Suprapubic skin (tissue), 4 donors: ENCODE data around the gene C1orf94. TPM values are rescaled to one million over a fixed set of nuclear protein-coding genes. Genes with fewer than 3 reads are reported as not detected.

Source experiments
- DNase-seq, 2 donors: peaks; one replicate each; pipeline ENCODE4 v3.0.0-alpha.2; 2019; ENCODE audit warnings: low spot score in 2 of 2
- H3K27ac ChIP-seq: fragments of 200-600 bp; sonication (generic); one replicate; pipeline ENCODE4 v1.5.1; 2019
- H3K27me3 ChIP-seq: fragments of 200-600 bp; sonication (generic); one replicate; pipeline ENCODE4 v1.5.1; 2019
- H3K36me3 ChIP-seq: fragments of 200-600 bp; sonication (generic); one replicate; pipeline ENCODE4 v1.5.1; 2019
- H3K4me1 ChIP-seq: fragments of 200-600 bp; sonication (generic); one replicate; pipeline ENCODE4 v1.5.1; 2019
- H3K4me3 ChIP-seq: fragments of 200-600 bp; sonication (generic); one replicate; pipeline ENCODE4 v1.5.1; 2019; ENCODE audit warnings: mild to moderate bottlenecking
- H3K9me3 ChIP-seq: fragments of 200-600 bp; sonication (generic); one replicate; pipeline ENCODE4 v1.5.1; 2019
- EP300 ChIP-seq: sonication (generic); formaldehyde crosslinking; IDR thresholded peaks from one replicate; pipeline ENCODE4 v1.6.1; 2017; ENCODE audit warnings: antibody characterized with exemption
- POLR2A ChIP-seq, 2 donors: fragments of 450-650 bp; IDR thresholded peaks; one replicate each; pipeline ENCODE4 v1.6.1; 2017; ENCODE audit warnings: antibody characterized with exemption in 2 of 2, mild to moderate bottlenecking in 2 of 2, moderate library complexity in 2 of 2
- POLR2AphosphoS5 ChIP-seq, 3 donors: sonication (generic); formaldehyde crosslinking; IDR thresholded peaks; one replicate each; pipeline ENCODE4 v1.6.1; 2017; ENCODE audit warnings: antibody characterized with exemption in 3 of 3
- WGBS: methylation state at CpG from one replicate; pipeline ENCODE4 v1.1.5; 2018; 5-methylcytosine and 5-hydroxymethylcytosine counted together
- total RNA-seq, 4 donors: library from RNA; depleted of rRNA; stranded (reverse); fragments of >200 nt; gene quantifications; one replicate each; pipeline ENCODE4 v1.1.0, GENCODE V29; 2016
- TF ChIP-seq, protein P1 (sequence below), 2 donors: fragments of 200-600 bp in 1 of 2; fragments of 450-650 bp in 1 of 2; sonication (generic) in 1 of 2; IDR thresholded peaks; one replicate each; pipeline ENCODE4 v1.5.1; 2016 to 2019; ENCODE audit warnings: antibody characterized with exemption in 2 of 2, mild to moderate bottlenecking in 1 of 2, moderate library complexity in 1 of 2

Gene C1orf94
- total RNA-seq, 4 donors from 2014 or later, result not detected

DNA sequence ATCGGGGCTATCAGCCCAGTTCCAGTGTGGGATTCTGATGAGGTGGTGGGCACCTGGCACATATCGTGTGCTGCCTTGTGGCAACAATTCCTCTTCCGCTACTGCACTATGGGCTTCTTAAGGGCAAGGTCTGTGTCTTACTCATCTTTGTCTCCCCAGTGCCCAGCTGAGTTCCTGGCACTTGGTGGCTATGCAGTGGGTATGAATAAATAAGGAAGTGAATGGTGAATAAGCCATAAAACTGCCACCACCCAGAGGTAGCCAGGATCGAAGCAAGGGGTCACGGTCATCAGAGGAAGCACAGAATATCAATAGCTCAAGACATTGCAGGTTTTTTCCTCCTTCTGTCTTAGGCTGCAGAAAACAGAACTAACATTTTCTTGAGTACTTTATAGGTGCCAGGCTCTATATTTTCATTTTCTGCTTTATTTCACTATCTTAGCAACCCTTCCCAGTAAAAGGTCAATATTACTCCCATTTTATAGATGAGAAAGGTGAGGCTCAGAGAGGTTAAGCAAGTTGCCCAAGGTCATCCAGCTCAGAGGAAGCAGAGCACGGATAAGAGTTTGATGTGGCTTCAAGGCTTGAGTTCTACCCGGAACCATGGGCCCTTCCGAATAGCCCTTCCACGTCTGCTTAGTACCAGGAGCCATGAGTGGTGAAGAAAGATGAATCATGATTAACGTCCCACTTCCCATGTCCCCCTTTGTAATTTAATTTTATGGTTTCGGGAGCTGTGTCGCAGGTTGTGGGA lies 10.2 kb downstream of the C1orf94 start:
- H3K4me1 ChIP-seq, result no peaks in the 10 kb centered on the region
- no peak overlapping the region for H3K4me3 ChIP-seq
- 70% methylated on average over 12 of the region's 12 CpGs for WGBS
- H3K36me3 ChIP-seq, result no peaks in the 10 kb centered on the region
- peaks cover 6% of the 10 kb centered on the region for H3K9me3 ChIP-seq
- H3K27ac ChIP-seq, result no peak overlapping the region
- H3K27me3 ChIP-seq, result peaks cover 45% of the 10 kb centered on the region
- DNase-seq, result no peak
- TF ChIP-seq POLR2A (IDR thresholded peaks at IDR 0.05), result no peak
- TF ChIP-seq EP300, result no peak
- no peak for TF ChIP-seq POLR2AphosphoS5 (IDR thresholded peaks at IDR 0.05)
- TF ChIP-seq, protein P1, sequence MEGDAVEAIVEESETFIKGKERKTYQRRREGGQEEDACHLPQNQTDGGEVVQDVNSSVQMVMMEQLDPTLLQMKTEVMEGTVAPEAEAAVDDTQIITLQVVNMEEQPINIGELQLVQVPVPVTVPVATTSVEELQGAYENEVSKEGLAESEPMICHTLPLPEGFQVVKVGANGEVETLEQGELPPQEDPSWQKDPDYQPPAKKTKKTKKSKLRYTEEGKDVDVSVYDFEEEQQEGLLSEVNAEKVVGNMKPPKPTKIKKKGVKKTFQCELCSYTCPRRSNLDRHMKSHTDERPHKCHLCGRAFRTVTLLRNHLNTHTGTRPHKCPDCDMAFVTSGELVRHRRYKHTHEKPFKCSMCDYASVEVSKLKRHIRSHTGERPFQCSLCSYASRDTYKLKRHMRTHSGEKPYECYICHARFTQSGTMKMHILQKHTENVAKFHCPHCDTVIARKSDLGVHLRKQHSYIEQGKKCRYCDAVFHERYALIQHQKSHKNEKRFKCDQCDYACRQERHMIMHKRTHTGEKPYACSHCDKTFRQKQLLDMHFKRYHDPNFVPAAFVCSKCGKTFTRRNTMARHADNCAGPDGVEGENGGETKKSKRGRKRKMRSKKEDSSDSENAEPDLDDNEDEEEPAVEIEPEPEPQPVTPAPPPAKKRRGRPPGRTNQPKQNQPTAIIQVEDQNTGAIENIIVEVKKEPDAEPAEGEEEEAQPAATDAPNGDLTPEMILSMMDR (IDR thresholded peaks at IDR 0.05), result no peak

GRCh38 chr1:34188418-34188817 lies 11.7 kb downstream of the C1orf94 start:
- Histone ChIP-seq H3K36me3 (no peaks in the 10 kb centered on the region), H3K4me3 (no peak overlapping the region), H3K27ac (no peak overlapping the region), H3K27me3 (peaks cover 45% of the 10 kb centered on the region), H3K9me3 (peaks cover 6% of the 10 kb centered on the region), H3K4me1 (no peaks in the 10 kb centered on the region)
- TF ChIP-seq POLR2A (IDR thresholded peaks at IDR 0.05) (no peak), POLR2AphosphoS5 (IDR thresholded peaks at IDR 0.05) (no peak), EP300 (no peak)
- TF ChIP-seq, protein P1 (IDR thresholded peaks at IDR 0.05), result no peak
- 15% methylated on average over 7 of the region's 8 CpGs for WGBS
- DNase-seq, result no peak

DNA sequence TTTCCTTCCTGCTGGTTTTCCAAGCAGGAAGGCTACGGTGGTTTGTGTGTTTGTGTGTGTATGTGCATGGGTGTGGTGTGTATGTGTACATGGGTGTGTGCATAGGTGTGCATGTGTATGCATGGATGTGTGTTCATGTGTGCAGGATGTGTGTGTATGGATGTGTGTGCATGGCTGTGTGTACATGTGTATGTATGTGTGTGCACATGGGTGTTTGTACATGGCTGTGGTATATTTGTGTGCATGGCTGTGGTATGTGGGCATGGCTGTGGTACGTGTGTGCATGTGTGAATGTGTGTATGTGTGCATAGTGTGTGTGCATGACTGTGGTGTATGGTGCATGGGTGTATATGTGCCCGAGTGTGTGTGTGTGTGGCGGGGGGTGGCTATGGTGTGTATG lies 12.3 kb downstream of the C1orf94 start:
- WGBS, result 80% methylated on average over 4 of the region's 4 CpGs
- H3K9me3 ChIP-seq, result peaks cover 6% of the 10 kb centered on the region
- H3K4me1 ChIP-seq, result no peaks in the 10 kb centered on the region
- H3K36me3 ChIP-seq, result no peaks in the 10 kb centered on the region
- no peak for DNase-seq
- H3K27ac ChIP-seq, result no peak overlapping the region
- peaks cover 45% of the 10 kb centered on the region for H3K27me3 ChIP-seq
- H3K4me3 ChIP-seq, result no peak overlapping the region
- TF ChIP-seq, protein P1 (IDR thresholded peaks at IDR 0.05), result no peak
- TF ChIP-seq POLR2AphosphoS5 (IDR thresholded peaks at IDR 0.05), result no peak
- TF ChIP-seq POLR2A (IDR thresholded peaks at IDR 0.05), result no peak
- TF ChIP-seq EP300, result no peak

DNA sequence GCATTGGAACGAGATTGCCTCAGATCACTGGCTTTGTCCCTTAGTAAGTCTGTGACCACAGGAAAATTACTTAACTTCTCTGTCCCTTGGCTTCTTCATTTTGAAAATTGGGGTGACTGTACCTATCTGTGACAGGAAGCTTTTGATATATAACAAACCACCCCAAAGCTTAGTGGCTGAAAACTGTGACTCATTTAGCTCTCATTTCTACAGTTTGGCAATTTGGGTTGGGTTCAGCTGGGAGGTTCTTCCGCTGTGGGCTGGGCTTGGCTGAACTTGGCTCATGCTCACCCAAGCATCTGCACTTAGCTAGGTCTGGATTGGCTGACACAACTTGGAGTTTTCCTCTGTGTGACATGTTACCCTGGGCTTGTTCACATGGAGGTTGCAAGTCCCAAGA lies 14.0 kb downstream of the C1orf94 start:
- Histone ChIP-seq H3K36me3 (no peaks in the 10 kb centered on the region), H3K9me3 (peaks cover 6% of the 10 kb centered on the region), H3K4me3 (no peak overlapping the region), H3K4me1 (no peaks in the 10 kb centered on the region), H3K27ac (no peak overlapping the region), H3K27me3 (peaks cover 39% of the 10 kb centered on the region)
- no peak for DNase-seq
- TF ChIP-seq POLR2A (IDR thresholded peaks at IDR 0.05) (no peak), EP300 (no peak), POLR2AphosphoS5 (IDR thresholded peaks at IDR 0.05) (no peak)
- TF ChIP-seq, protein P1 (IDR thresholded peaks at IDR 0.05), result no peak
- 84% methylated on average over 2 of the region's 2 CpGs for WGBS

DNA sequence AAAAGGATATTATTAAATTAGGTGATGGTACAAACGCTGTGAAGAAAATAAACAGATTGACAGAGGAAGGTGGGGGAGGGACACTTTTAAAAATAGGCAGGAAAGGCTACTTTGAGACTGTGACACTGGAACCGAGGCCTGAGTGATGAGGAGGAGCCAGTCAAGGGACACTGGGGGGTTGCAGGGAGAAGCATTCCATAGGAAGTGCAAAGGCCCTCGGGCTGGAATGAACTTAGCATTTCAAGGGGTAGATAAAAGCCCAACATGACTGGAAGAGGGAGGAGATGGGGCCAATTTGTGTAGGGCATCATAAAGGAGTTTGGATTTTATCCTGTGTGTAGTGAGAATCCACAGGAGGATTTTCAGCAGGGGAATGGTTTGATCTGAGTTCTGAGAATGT lies 15.9 kb downstream of the C1orf94 start:
- TF ChIP-seq, protein P1 (IDR thresholded peaks at IDR 0.05), result no peak
- TF ChIP-seq EP300 (no peak), POLR2AphosphoS5 (IDR thresholded peaks at IDR 0.05) (no peak), POLR2A (IDR thresholded peaks at IDR 0.05) (no peak)
- Histone ChIP-seq H3K4me1 (no peaks in the 10 kb centered on the region), H3K27ac (no peak overlapping the region), H3K9me3 (peaks cover 6% of the 10 kb centered on the region), H3K4me3 (no peak overlapping the region), H3K27me3 (peaks cover 30% of the 10 kb centered on the region), H3K36me3 (no peaks in the 10 kb centered on the region)
- WGBS, result 44% methylated on average over 3 of the region's 3 CpGs
- DNase-seq, result no peak
